Ascending aorta (tissue), 2 donors: ENCODE data around the gene IDE. TPM values are rescaled to one million over a fixed set of nuclear protein-coding genes. Genes with fewer than 3 reads are reported as not detected.

ENCODE experiments used
- DNase-seq, 2 donors: peaks; one replicate each; pipeline ENCODE4 v3.0.0-alpha.2; 2019; ENCODE audit warnings: low spot score in 2 of 2
- H3K27ac ChIP-seq, 2 donors: fragments of 200-600 bp; sonication (generic); one replicate each; pipeline ENCODE4 v1.5.1; 2016 to 2017; ENCODE audit warnings: mild to moderate bottlenecking in 1 of 2
- H3K27me3 ChIP-seq: fragments of 200-600 bp; sonication (generic); one replicate; pipeline ENCODE4 v1.5.1; 2017
- H3K36me3 ChIP-seq, 2 donors: fragments of 200-600 bp; sonication (generic); one replicate each; pipeline ENCODE4 v1.5.1; 2016
- H3K4me1 ChIP-seq, 2 donors: fragments of 200-600 bp; sonication (generic); one replicate each; pipeline ENCODE4 v1.5.1; 2016 to 2017; ENCODE audit warnings: mild to moderate bottlenecking in 1 of 2
- H3K4me3 ChIP-seq, 2 donors: fragments of 200-600 bp; sonication (generic); one replicate each; pipeline ENCODE4 v1.5.1; 2016 to 2017; ENCODE audit warnings: mild to moderate bottlenecking in 1 of 2
- H3K9me3 ChIP-seq, 2 donors: fragments of 200-600 bp; sonication (generic); one replicate each; pipeline ENCODE4 v1.5.1; 2016
- CTCF ChIP-seq, 3 experiments: fragments of 200-600 bp in 2 of 3; fragments of 450-650 bp in 1 of 3; sonication (generic) in 2 of 3; IDR thresholded peaks; one replicate each; pipeline ENCODE4 v1.5.1; 2016 to 2019; ENCODE audit warnings: antibody characterized with exemption in 3 of 3, mild to moderate bottlenecking in 1 of 3, moderate library complexity in 1 of 3
- intact Hi-C: fragments of 100-400 bp; cut with DNase I; formaldehyde crosslinking; loops from one replicate; pipeline ENCODE4 v1.15.1; 2023
- total RNA-seq: library from RNA; depleted of rRNA; stranded (reverse); fragments of >200 nt; gene quantifications from one replicate; pipeline ENCODE4 v1.1.0, GENCODE V29; 2016

IDE gene
- total RNA-seq, 1 donor from 2014 or later, result 22.7 TPM

DNA sequence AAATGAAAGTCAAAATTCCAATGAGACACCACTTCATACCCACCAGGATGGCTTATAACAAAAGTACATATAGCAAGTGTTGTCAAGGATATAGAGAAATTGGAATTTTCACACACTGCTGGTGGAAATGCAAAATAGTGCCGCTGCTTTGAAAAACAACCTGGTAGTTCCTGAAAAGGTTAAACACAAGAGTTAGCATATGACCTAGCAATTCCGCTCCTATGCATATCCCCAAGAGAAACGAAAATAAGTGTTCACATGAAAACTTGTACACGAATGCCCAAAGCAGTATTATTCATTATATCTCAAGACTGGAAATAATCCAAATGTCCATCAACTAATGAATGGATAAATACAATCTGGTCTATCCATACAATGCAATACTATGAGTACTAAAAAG is 14.8 kb downstream of the IDE start:
- Histone ChIP-seq H3K4me3 (no peak overlapping the region), H3K27me3 (no peaks in the 10 kb centered on the region), H3K4me1 (no peaks in the 10 kb centered on the region), H3K27ac (no peak overlapping the region), H3K9me3 (peaks cover 0 to 6% of the 10 kb centered on the region in 2 donors), H3K36me3 (peaks cover 22 to 55% of the 10 kb centered on the region in 2 donors)
- no peak for DNase-seq
- TF ChIP-seq CTCF (IDR thresholded peaks at IDR 0.05), result no peak
- intact Hi-C loops, result no loop called here

DNA sequence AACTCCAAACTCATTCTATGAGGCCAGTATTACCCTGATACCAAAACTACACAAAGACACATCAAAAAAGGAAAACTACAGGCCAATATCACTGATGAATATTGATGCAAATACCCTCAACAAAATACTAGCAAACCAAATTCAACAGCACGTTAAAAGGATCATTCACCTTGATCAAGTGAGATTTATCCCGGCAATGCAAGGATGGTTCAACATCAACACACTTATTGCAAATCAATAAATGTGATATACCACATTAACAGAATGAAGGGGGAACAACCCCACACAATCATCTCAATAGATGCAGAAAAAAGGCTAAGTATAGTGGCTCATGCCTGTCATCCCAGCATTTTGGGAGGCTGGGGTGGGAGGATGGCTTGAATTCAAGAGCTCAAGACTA is 19.9 kb downstream of the IDE start:
- no peak overlapping the region for H3K27ac ChIP-seq
- no peaks in the 10 kb centered on the region for H3K27me3 ChIP-seq
- peaks cover 0 to 9% of the 10 kb centered on the region in 2 donors for H3K9me3 ChIP-seq
- no peak for TF ChIP-seq CTCF (IDR thresholded peaks at IDR 0.05)
- intact Hi-C loops, result no loop called here
- no peak overlapping the region for H3K4me3 ChIP-seq
- DNase-seq, result no peak
- peaks cover 21 to 49% of the 10 kb centered on the region in 2 donors for H3K36me3 ChIP-seq
- no peaks in the 10 kb centered on the region for H3K4me1 ChIP-seq

GRCh38 chr10:92552310-92552709 is 21.6 kb downstream of the IDE start:
- TF ChIP-seq CTCF (IDR thresholded peaks at IDR 0.05), result no peak
- peaks cover 0 to 9% of the 10 kb centered on the region in 2 donors for H3K9me3 ChIP-seq
- no peak for DNase-seq
- no peak overlapping the region for H3K27ac ChIP-seq
- peaks cover 13 to 34% of the 10 kb centered on the region in 2 donors for H3K36me3 ChIP-seq
- no peak overlapping the region for H3K4me3 ChIP-seq
- intact Hi-C loops, result no loop called here
- no peaks in the 10 kb centered on the region for H3K27me3 ChIP-seq
- H3K4me1 ChIP-seq, result no peaks in the 10 kb centered on the region

GRCh38 chr10:92550924-92551323 is 23.0 kb downstream of the IDE start:
- no peak for TF ChIP-seq CTCF (IDR thresholded peaks at IDR 0.05)
- intact Hi-C loops, result no loop called here
- DNase-seq, result no peak
- no peaks in the 10 kb centered on the region for H3K27me3 ChIP-seq
- no peak overlapping the region for H3K4me3 ChIP-seq
- peaks cover 11 to 25% of the 10 kb centered on the region in 2 donors for H3K36me3 ChIP-seq
- H3K9me3 ChIP-seq, result peaks cover 0 to 9% of the 10 kb centered on the region in 2 donors
- H3K27ac ChIP-seq, result no peak overlapping the region
- no peaks in the 10 kb centered on the region for H3K4me1 ChIP-seq

- intact Hi-C loops, result no loop called here
- Histone ChIP-seq H3K27me3 (no peaks in the 10 kb centered on the region), H3K36me3 (no peaks in the 10 kb centered on the region), H3K27ac (no peak overlapping the region), H3K4me1 (no peaks in the 10 kb centered on the region), H3K9me3 (no peaks in the 10 kb centered on the region), H3K4me3 (no peak overlapping the region)
- TF ChIP-seq CTCF (IDR thresholded peaks at IDR 0.05), result no peak
- DNase-seq, result no peak
Measured at GRCh38 chr10:92547676-92548075, 26.2 kb downstream of the IDE start.

DNA sequence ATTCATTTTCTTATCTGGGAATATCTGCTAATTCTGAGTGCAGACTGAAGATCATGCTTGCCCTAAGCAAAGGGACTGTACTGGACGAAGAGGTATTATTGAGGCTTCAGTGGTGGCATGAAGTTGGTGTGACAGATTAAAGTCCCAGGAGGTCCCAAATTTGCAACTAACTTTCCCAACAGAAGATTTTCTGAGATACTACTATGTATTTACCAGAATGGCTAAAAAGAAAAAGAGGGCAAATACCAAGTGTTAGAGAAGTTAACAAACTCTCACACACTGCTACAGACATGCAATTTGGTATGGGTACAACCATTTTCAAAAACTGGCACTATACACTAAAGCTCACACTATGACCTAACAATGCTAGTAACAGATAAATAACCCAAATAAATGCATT is 28.3 kb downstream of the IDE start:
- Histone ChIP-seq H3K27ac (no peak overlapping the region), H3K36me3 (no peaks in the 10 kb centered on the region), H3K9me3 (no peaks in the 10 kb centered on the region), H3K27me3 (no peaks in the 10 kb centered on the region), H3K4me1 (no peaks in the 10 kb centered on the region), H3K4me3 (no peak overlapping the region)
- no peak for TF ChIP-seq CTCF (IDR thresholded peaks at IDR 0.05)
- intact Hi-C loops, result no loop called here
- DNase-seq, result no peak
